CD4-positive, alpha-beta T cell (primary cell): Measurements from ENCODE around the gene LRIG3. TPM values are rescaled to one million over a fixed set of nuclear protein-coding genes. Genes with fewer than 3 reads are reported as not detected.

Experiments
- ATAC-seq: fragments of 200-7000 bp; cut with Tn5 transposase; one replicate; pipeline ENCODE4 v1.10.0; 2022; ENCODE audit warnings: mild to moderate bottlenecking; ENCODE audit not compliant: poor library complexity
- CTCF ChIA-PET: fragments of 350-600 bp; sonication (Branson Sonifier 250); formaldehyde crosslinking; loops from one replicate; lab custom pipeline; 2021; ENCODE audit warnings: antibody characterized with exemption, inconsistent platforms; lab: Charles Lee
- POLR2A ChIA-PET: fragments of 350-600 bp; sonication (Branson Sonifier 250); formaldehyde crosslinking; loops from one replicate; lab custom pipeline; 2021; ENCODE audit warnings: antibody characterized with exemption, inconsistent platforms; lab: Charles Lee
- DNase-seq, 14 experiments: peaks; one replicate each; pipeline ENCODE4 v3.0.0-alpha.2; 2013 to 2020; ENCODE audit warnings: mixed read lengths in 2 of 14
- H3K27ac ChIP-seq, 2 donors: one replicate each; pipeline versions ENCODE4 v1.5.1 to v1.7.0; 2013; ENCODE audit warnings: low read length in 2 of 2, low read depth in 1 of 2, mild to moderate bottlenecking in 1 of 2
- H3K27me3 ChIP-seq, 2 experiments: 1 replicate in 1 of 2; 2 replicates in 1 of 2; pipeline versions ENCODE4 v1.6.1 to v1.7.0; 2013; ENCODE audit warnings: low read length in 2 of 2, control low read depth in 1 of 2, mild to moderate bottlenecking in 1 of 2, moderate library complexity in 1 of 2; ENCODE audit not compliant: insufficient read depth in 2 of 2, control insufficient read depth in 1 of 2
- H3K36me3 ChIP-seq: one replicate; pipeline ENCODE4 v1.6.1; 2013; ENCODE audit warnings: low read length, control low read depth; ENCODE audit not compliant: insufficient read depth
- H3K4me1 ChIP-seq: one replicate; pipeline ENCODE4 v1.6.1; 2013; ENCODE audit warnings: low read length, control low read depth; ENCODE audit not compliant: insufficient read depth
- H3K4me3 ChIP-seq: one replicate; pipeline ENCODE4 v1.5.1; 2013; ENCODE audit warnings: mild to moderate bottlenecking, low read length, moderate library complexity
- H3K9me3 ChIP-seq, 2 experiments: 1 replicate in 1 of 2; 2 replicates in 1 of 2; pipeline versions ENCODE4 v1.6.1 to v1.7.0; 2013; ENCODE audit warnings: low read length in 2 of 2, mild to moderate bottlenecking in 2 of 2, control low read depth in 1 of 2, moderate library complexity in 1 of 2; ENCODE audit not compliant: control insufficient read depth in 1 of 2, insufficient read depth in 1 of 2
- H3K27ac Mint-ChIP-seq: one replicate; pipeline ENCODE4 v1.8.0; 2020; ENCODE audit warnings: mixed read lengths
- H3K27me3 Mint-ChIP-seq: one replicate; pipeline ENCODE4 v1.8.0; 2021; ENCODE audit warnings: mixed read lengths
- H3K36me3 Mint-ChIP-seq: one replicate; pipeline ENCODE4 v1.8.0; 2021; ENCODE audit warnings: low read depth, mixed read lengths
- H3K4me1 Mint-ChIP-seq: one replicate; pipeline ENCODE4 v1.8.0; 2021; ENCODE audit warnings: low read depth, mixed read lengths
- H3K4me3 Mint-ChIP-seq: one replicate; pipeline ENCODE4 v1.8.0; 2020; ENCODE audit warnings: mild to moderate bottlenecking, mixed read lengths
- H3K9me3 Mint-ChIP-seq: one replicate; pipeline ENCODE4 v1.8.0; 2020; ENCODE audit warnings: mixed read lengths
- intact Hi-C, 2 experiments: fragments of 100-400 bp; cut with DNase I in 1 of 2; cut with micrococcal nuclease in 1 of 2; formaldehyde crosslinking; loops; one replicate each; pipeline versions ENCODE4 v1.15.1 to v1.9.0; 2023 to 2025; cut with DNase I, micrococcal nuclease
- total RNA-seq, 174 experiments: library from RNA in 2 of 174; stranded (reverse) in 2 of 174; gene quantifications; one replicate each; pipeline ENCODE4 v1.2.3 and lab custom pipeline; 2021 to 2026
- TF ChIP-seq, protein P1 (sequence below): fragments of 200-600 bp; IDR thresholded peaks from one replicate; pipeline ENCODE4 v1.8.0; 2022; ENCODE audit warnings: antibody characterized with exemption, mild to moderate bottlenecking

Gene LRIG3
- total RNA-seq, 2 experiments from 2014 or later: not detected

GRCh38 chr12:58841058-58841798 lies 79.1 kb downstream of the LRIG3 start:
- H3K27ac ChIP-seq: no peak overlapping the region
- H3K4me3 Mint-ChIP-seq: no peak overlapping the region
- H3K27me3 Mint-ChIP-seq: no peaks in the 10 kb centered on the region
- H3K9me3 ChIP-seq: peaks cover 0 to 10% of the 10 kb centered on the region in 2 experiments
- H3K36me3 Mint-ChIP-seq: no peaks in the 10 kb centered on the region
- ATAC-seq: no peak
- no peaks in the 10 kb centered on the region for H3K4me1 ChIP-seq
- CTCF ChIA-PET: no interaction called here
- H3K9me3 Mint-ChIP-seq: peaks cover 11% of the 10 kb centered on the region
- DNase-seq: no peak
- no peaks in the 10 kb centered on the region for H3K27me3 ChIP-seq
- TF ChIP-seq, protein P1, sequence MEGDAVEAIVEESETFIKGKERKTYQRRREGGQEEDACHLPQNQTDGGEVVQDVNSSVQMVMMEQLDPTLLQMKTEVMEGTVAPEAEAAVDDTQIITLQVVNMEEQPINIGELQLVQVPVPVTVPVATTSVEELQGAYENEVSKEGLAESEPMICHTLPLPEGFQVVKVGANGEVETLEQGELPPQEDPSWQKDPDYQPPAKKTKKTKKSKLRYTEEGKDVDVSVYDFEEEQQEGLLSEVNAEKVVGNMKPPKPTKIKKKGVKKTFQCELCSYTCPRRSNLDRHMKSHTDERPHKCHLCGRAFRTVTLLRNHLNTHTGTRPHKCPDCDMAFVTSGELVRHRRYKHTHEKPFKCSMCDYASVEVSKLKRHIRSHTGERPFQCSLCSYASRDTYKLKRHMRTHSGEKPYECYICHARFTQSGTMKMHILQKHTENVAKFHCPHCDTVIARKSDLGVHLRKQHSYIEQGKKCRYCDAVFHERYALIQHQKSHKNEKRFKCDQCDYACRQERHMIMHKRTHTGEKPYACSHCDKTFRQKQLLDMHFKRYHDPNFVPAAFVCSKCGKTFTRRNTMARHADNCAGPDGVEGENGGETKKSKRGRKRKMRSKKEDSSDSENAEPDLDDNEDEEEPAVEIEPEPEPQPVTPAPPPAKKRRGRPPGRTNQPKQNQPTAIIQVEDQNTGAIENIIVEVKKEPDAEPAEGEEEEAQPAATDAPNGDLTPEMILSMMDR: no peak
- POLR2A ChIA-PET: no interaction called here
- H3K36me3 ChIP-seq: no peaks in the 10 kb centered on the region
- no peaks in the 10 kb centered on the region for H3K4me1 Mint-ChIP-seq
- intact Hi-C loops: no loop called here
- no peak overlapping the region for H3K27ac Mint-ChIP-seq
- no peak overlapping the region for H3K4me3 ChIP-seq

GRCh38 chr12:58833853-58834252 lies 86.5 kb downstream of the LRIG3 start:
- Mint-ChIP-seq H3K27me3 (no peaks in the 10 kb centered on the region), H3K36me3 (no peaks in the 10 kb centered on the region), H3K4me1 (no peaks in the 10 kb centered on the region), H3K9me3 (peaks cover 7% of the 10 kb centered on the region), H3K27ac (no peak overlapping the region), H3K4me3 (no peak overlapping the region)
- DNase-seq: no peak
- TF ChIP-seq, protein P1: no peak
- no peaks in the 10 kb centered on the region for H3K9me3 ChIP-seq
- ATAC-seq: no peak
- H3K4me3 ChIP-seq: no peak overlapping the region
- intact Hi-C loops: no loop called here
- H3K4me1 ChIP-seq: no peaks in the 10 kb centered on the region
- ChIA-PET CTCF (no interaction called here), POLR2A (no interaction called here)
- H3K36me3 ChIP-seq: no peaks in the 10 kb centered on the region
- no peak overlapping the region for H3K27ac ChIP-seq
- no peaks in the 10 kb centered on the region for H3K27me3 ChIP-seq

- TF ChIP-seq, protein P1: no peak
- no peaks in the 10 kb centered on the region for H3K9me3 ChIP-seq
- Mint-ChIP-seq H3K4me3 (no peak overlapping the region), H3K27ac (no peak overlapping the region), H3K27me3 (no peaks in the 10 kb centered on the region), H3K9me3 (peaks cover 5% of the 10 kb centered on the region), H3K36me3 (no peaks in the 10 kb centered on the region), H3K4me1 (no peaks in the 10 kb centered on the region)
- no peaks in the 10 kb centered on the region for H3K4me1 ChIP-seq
- DNase-seq: no peak
- CTCF ChIA-PET: no interaction called here
- POLR2A ChIA-PET: no interaction called here
- intact Hi-C loops: no loop called here
- no peak for ATAC-seq
- H3K36me3 ChIP-seq: no peaks in the 10 kb centered on the region
- H3K4me3 ChIP-seq: no peak overlapping the region
- H3K27me3 ChIP-seq: no peaks in the 10 kb centered on the region
- no peak overlapping the region for H3K27ac ChIP-seq
These were observed 87.4 kb downstream of the LRIG3 start for GRCh38 chr12:58832920-58833319.
